Liver (tissue), 9 donors: ENCODE data around the gene MKNK1. TPM values are rescaled to one million over a fixed set of nuclear protein-coding genes. Genes with fewer than 3 reads are reported as not detected.
A peak's percentile ranks its signal among the peaks of the same experiment; 100 is the strongest.

ENCODE experiments used
- DNase-seq: peaks from one replicate; pipeline ENCODE4 v3.0.0-alpha.2; 2017; ENCODE audit warnings: low spot score
- H3K27ac ChIP-seq, 2 donors: one replicate each; pipeline ENCODE4 v1.7.0; 2013; ENCODE audit warnings: inconsistent platforms in 2 of 2, low read length in 2 of 2, control low read depth in 1 of 2, low read depth in 1 of 2, mild to moderate bottlenecking in 1 of 2
- H3K27me3 ChIP-seq, 4 donors: one replicate each; pipeline versions ENCODE4 v1.6.1 to v1.7.0; 2013; ENCODE audit warnings: low read length in 3 of 4, inconsistent platforms in 1 of 4, mild to moderate bottlenecking in 1 of 4, moderate library complexity in 1 of 4; ENCODE audit not compliant: control insufficient read depth in 4 of 4, insufficient read depth in 4 of 4
- H3K36me3 ChIP-seq, 4 donors: one replicate each; pipeline versions ENCODE4 v1.6.1 to v1.7.0; 2013; ENCODE audit warnings: low read length in 3 of 4, mild to moderate bottlenecking in 3 of 4, low read depth in 1 of 4, moderate library complexity in 1 of 4; ENCODE audit not compliant: control insufficient read depth in 4 of 4, insufficient read depth in 3 of 4
- H3K4me1 ChIP-seq, 4 donors: one replicate each; pipeline versions ENCODE4 v1.6.1 to v1.7.0; 2013; ENCODE audit warnings: low read length in 3 of 4, mild to moderate bottlenecking in 3 of 4, moderate library complexity in 1 of 4; ENCODE audit not compliant: control insufficient read depth in 4 of 4, insufficient read depth in 4 of 4
- H3K4me3 ChIP-seq, 3 donors: one replicate each; pipeline versions ENCODE4 v1.6.1 to v1.7.0; 2013; ENCODE audit warnings: low read length in 3 of 3, control low read depth in 1 of 3, low read depth in 1 of 3, mild to moderate bottlenecking in 1 of 3
- H3K9ac ChIP-seq, 2 donors: one replicate each; pipeline ENCODE4 v1.7.0; 2013; ENCODE audit warnings: low read length in 2 of 2, mild to moderate bottlenecking in 2 of 2, moderate library complexity in 2 of 2, control low read depth in 1 of 2, low read depth in 1 of 2
- H3K9me3 ChIP-seq, 4 donors: one replicate each; pipeline versions ENCODE4 v1.6.1 to v1.7.0; 2013; ENCODE audit warnings: low read length in 3 of 4; ENCODE audit not compliant: control insufficient read depth in 4 of 4
- FOXA1 ChIP-seq: IDR thresholded peaks from 2 replicates; pipeline ENCODE4 v1.6.1; 2016; ENCODE audit warnings: antibody characterized with exemption
- FOXA2 ChIP-seq: IDR thresholded peaks from 2 replicates; pipeline ENCODE4 v1.6.1; 2016; ENCODE audit warnings: antibody characterized with exemption
- GABPA ChIP-seq, 2 donors: IDR thresholded peaks in 1 of 2; conservative IDR thresholded peaks in 1 of 2; 2 replicates each; pipeline ENCODE4 v1.6.1; 2016; ENCODE audit warnings: antibody characterized with exemption in 2 of 2, mild to moderate bottlenecking in 1 of 2, moderate library complexity in 1 of 2
- HNF4A ChIP-seq, 2 donors: conservative IDR thresholded peaks; 2 replicates each; pipeline ENCODE4 v1.6.1; 2016; ENCODE audit warnings: antibody characterized with exemption in 2 of 2, mild to moderate bottlenecking in 2 of 2
- HNF4G ChIP-seq: IDR thresholded peaks from 2 replicates; pipeline ENCODE4 v1.6.1; 2016; ENCODE audit warnings: antibody characterized with exemption
- JUND ChIP-seq, 2 donors: IDR thresholded peaks; 2 replicates each; pipeline ENCODE4 v1.6.1; 2016; ENCODE audit warnings: antibody characterized with exemption in 2 of 2
- RAD21 ChIP-seq, 2 donors: IDR thresholded peaks; 2 replicates each; pipeline ENCODE4 v1.6.1; 2016; ENCODE audit warnings: antibody characterized with exemption in 2 of 2, mild to moderate bottlenecking in 2 of 2
- RXRA ChIP-seq, 2 donors: IDR thresholded peaks; 2 replicates each; pipeline ENCODE4 v1.6.1; 2017 to 2018; ENCODE audit warnings: antibody characterized with exemption in 2 of 2, mild to moderate bottlenecking in 1 of 2
- SP1 ChIP-seq: IDR thresholded peaks from 2 replicates; pipeline ENCODE4 v1.6.1; 2018; ENCODE audit warnings: antibody characterized with exemption, mild to moderate bottlenecking
- TAF1 ChIP-seq: conservative IDR thresholded peaks from 2 replicates; pipeline ENCODE4 v1.6.1; 2016; ENCODE audit warnings: antibody characterized with exemption, mild to moderate bottlenecking
- YY1 ChIP-seq: IDR thresholded peaks from 2 replicates; pipeline ENCODE4 v1.6.1; 2016; ENCODE audit warnings: antibody characterized with exemption, mild to moderate bottlenecking
- WGBS: extraction: QIAGEN DNeasy Blood & Tissue Kit; methylation state at CpG from one replicate; pipeline ENCODE4 v1.1.7; 2013; 5-methylcytosine and 5-hydroxymethylcytosine counted together
- polyA plus RNA-seq, 2 donors: library from polyadenylated mRNA; stranded (reverse) in 1 of 2; unstranded in 1 of 2; fragments of 200-250 nt in 1 of 2; fragments of >200 nt in 1 of 2; fragmentation: Nextera tagmentation in 1 of 2; extraction: Ambion mirVana in 1 of 2; gene quantifications; one replicate each; pipeline versions ENCODE4 v1.2.1 to v1.2.3, GENCODE V29; 2013 to 2015
- total RNA-seq, 2 donors: library from RNA; depleted of rRNA; stranded (reverse); fragments of >200 nt; gene quantifications; one replicate each; pipeline ENCODE4 v1.2.3, GENCODE V29; 2014
- TF ChIP-seq, protein P1 (sequence below): IDR thresholded peaks from 2 replicates; pipeline ENCODE4 v1.6.1; 2016; ENCODE audit warnings: antibody characterized with exemption, mild to moderate bottlenecking
- TF ChIP-seq, protein P2 (sequence below): fragments of 150-350 bp; IDR thresholded peaks from 2 replicates; pipeline ENCODE4 v1.5.1; 2017; ENCODE audit warnings: improper control_type of control experiment, low read depth, low read length; ENCODE audit not compliant: missing input control
- TF ChIP-seq, protein P3 (sequence below): IDR thresholded peaks from 2 replicates; pipeline ENCODE4 v1.6.1; 2016; ENCODE audit warnings: antibody characterized with exemption
- TF ChIP-seq, protein P4 (sequence below): IDR thresholded peaks from 2 replicates; pipeline ENCODE4 v1.6.1; 2016; ENCODE audit warnings: antibody characterized with exemption
- donor health status: healthy.
- donor health status: healthy.
- donor health status: healthy.
- donor health status: healthy.
- donor health status: healthy.

MKNK1 gene
- total and polyA plus RNA-seq, 4 donors: 10.2 to 30.8 (median 18.3) TPM

DNA sequence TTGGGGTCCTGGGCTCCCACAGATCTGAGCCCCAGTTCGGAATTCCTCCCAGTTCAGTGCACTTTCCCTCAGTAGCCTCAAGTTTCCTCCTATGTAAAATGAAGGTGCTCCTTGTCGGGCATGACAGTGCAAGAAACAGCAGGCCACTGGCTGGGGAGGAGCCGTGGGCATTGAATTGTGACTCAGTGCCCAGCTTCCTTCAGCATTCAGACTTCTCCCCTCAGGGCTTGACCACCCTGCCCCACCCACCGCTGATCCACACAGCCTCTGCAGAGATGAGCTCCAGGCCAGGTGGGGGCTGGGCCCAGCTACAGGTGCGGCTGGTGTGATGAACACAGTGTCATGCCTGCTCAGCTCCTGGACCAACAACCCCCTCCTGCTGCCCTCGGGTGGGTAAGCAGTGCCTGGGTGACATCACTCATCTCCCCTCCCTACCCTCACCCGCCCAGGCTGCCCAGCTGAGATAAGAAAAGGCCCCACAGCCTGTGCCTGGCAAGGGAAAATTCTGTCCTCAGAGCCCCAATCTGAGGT lies 7.7 kb upstream of the MKNK1 start:
- Histone ChIP-seq H3K9me3 (no peaks in the 10 kb centered on the region), H3K27ac (no peak overlapping the region), H3K27me3 (no peaks in the 10 kb centered on the region), H3K4me3 (no peak overlapping the region), H3K9ac (no peak overlapping the region), H3K36me3 (peaks cover 4 to 26% (median 19%) of the 10 kb centered on the region in 4 donors), H3K4me1 (peaks cover 9 to 26% (median 18%) of the 10 kb centered on the region in 4 donors)
- peak; percentile 69 for DNase-seq
- WGBS: 85% methylated on average over 7 of the region's 7 CpGs
- TF ChIP-seq, protein P1, sequence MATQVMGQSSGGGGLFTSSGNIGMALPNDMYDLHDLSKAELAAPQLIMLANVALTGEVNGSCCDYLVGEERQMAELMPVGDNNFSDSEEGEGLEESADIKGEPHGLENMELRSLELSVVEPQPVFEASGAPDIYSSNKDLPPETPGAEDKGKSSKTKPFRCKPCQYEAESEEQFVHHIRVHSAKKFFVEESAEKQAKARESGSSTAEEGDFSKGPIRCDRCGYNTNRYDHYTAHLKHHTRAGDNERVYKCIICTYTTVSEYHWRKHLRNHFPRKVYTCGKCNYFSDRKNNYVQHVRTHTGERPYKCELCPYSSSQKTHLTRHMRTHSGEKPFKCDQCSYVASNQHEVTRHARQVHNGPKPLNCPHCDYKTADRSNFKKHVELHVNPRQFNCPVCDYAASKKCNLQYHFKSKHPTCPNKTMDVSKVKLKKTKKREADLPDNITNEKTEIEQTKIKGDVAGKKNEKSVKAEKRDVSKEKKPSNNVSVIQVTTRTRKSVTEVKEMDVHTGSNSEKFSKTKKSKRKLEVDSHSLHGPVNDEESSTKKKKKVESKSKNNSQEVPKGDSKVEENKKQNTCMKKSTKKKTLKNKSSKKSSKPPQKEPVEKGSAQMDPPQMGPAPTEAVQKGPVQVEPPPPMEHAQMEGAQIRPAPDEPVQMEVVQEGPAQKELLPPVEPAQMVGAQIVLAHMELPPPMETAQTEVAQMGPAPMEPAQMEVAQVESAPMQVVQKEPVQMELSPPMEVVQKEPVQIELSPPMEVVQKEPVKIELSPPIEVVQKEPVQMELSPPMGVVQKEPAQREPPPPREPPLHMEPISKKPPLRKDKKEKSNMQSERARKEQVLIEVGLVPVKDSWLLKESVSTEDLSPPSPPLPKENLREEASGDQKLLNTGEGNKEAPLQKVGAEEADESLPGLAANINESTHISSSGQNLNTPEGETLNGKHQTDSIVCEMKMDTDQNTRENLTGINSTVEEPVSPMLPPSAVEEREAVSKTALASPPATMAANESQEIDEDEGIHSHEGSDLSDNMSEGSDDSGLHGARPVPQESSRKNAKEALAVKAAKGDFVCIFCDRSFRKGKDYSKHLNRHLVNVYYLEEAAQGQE: no peak
- no peak for TF ChIP-seq HNF4G
- TF ChIP-seq, protein P2, sequence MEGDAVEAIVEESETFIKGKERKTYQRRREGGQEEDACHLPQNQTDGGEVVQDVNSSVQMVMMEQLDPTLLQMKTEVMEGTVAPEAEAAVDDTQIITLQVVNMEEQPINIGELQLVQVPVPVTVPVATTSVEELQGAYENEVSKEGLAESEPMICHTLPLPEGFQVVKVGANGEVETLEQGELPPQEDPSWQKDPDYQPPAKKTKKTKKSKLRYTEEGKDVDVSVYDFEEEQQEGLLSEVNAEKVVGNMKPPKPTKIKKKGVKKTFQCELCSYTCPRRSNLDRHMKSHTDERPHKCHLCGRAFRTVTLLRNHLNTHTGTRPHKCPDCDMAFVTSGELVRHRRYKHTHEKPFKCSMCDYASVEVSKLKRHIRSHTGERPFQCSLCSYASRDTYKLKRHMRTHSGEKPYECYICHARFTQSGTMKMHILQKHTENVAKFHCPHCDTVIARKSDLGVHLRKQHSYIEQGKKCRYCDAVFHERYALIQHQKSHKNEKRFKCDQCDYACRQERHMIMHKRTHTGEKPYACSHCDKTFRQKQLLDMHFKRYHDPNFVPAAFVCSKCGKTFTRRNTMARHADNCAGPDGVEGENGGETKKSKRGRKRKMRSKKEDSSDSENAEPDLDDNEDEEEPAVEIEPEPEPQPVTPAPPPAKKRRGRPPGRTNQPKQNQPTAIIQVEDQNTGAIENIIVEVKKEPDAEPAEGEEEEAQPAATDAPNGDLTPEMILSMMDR: no peak
- no peak for TF ChIP-seq GABPA (IDR thresholded peaks at IDR 0.05 in 1 of 2, conservative IDR thresholded peaks at IDR 0.05 in 1 of 2)
- TF ChIP-seq SP1: no peak
- TF ChIP-seq RAD21 (IDR thresholded peaks at IDR 0.05): no peak
- no peak for TF ChIP-seq YY1
- TF ChIP-seq RXRA (IDR thresholded peaks at IDR 0.05): no peak
- TF ChIP-seq, protein P3, sequence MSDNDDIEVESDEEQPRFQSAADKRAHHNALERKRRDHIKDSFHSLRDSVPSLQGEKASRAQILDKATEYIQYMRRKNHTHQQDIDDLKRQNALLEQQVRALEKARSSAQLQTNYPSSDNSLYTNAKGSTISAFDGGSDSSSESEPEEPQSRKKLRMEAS: no peak
- TF ChIP-seq FOXA2: no peak
- no peak for TF ChIP-seq TAF1
- TF ChIP-seq JUND (IDR thresholded peaks at IDR 0.05): no peak
- TF ChIP-seq HNF4A (conservative IDR thresholded peaks at IDR 0.05): no peak
- no peak for TF ChIP-seq FOXA1
- TF ChIP-seq, protein P4, sequence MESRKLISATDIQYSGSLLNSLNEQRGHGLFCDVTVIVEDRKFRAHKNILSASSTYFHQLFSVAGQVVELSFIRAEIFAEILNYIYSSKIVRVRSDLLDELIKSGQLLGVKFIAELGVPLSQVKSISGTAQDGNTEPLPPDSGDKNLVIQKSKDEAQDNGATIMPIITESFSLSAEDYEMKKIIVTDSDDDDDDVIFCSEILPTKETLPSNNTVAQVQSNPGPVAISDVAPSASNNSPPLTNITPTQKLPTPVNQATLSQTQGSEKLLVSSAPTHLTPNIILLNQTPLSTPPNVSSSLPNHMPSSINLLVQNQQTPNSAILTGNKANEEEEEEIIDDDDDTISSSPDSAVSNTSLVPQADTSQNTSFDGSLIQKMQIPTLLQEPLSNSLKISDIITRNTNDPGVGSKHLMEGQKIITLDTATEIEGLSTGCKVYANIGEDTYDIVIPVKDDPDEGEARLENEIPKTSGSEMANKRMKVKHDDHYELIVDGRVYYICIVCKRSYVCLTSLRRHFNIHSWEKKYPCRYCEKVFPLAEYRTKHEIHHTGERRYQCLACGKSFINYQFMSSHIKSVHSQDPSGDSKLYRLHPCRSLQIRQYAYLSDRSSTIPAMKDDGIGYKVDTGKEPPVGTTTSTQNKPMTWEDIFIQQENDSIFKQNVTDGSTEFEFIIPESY: no peak
